ENCODE results near the gene SCAPER. TPM values are rescaled to one million over a fixed set of nuclear protein-coding genes. Genes with fewer than 3 reads are reported as not detected.
"Not testable (repeated sequence)": the region's sequence is repeated elsewhere in the genome, so short reads cannot be mapped to it uniquely, and the experiment has no call there.

Gene SCAPER
- total RNA-seq, 1 donor from 2014 or later, result 78.1 TPM

DNA sequence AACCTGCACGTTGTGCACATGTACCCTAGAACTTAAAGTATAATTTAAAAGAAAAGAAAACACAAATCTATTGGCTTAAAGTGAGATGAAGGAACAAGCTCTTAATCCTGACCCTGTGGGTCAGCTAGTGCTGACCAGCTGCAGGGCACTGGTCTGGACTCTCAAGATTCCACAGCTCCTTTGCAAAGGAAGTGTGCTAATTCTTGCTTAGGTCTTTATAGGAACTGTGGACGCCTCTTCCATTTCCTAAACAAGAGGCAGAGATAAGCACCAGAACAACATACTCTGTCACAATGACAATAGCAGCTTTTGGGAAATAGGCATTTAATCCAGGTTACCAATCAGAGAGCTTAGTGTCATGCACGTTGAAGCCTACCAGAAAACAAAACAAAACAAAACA, 402.5 kb downstream of the SCAPER start:
- Histone ChIP-seq H3K27ac (no peak overlapping the region), H3K27me3 (no peaks in the 10 kb centered on the region), H3K9me3 (no peaks in the 10 kb centered on the region), H3K4me3 (no peak overlapping the region), H3K4me1 (no peaks in the 10 kb centered on the region), H3K36me3 (peaks cover 0 to 11% of the 10 kb centered on the region in 2 donors)
- DNase-seq (ENCODE audit: low spot score in 2 of 2), result no peak
- intact Hi-C loops (cut with DNase I), result no loop called here
- TF ChIP-seq, protein P1, sequence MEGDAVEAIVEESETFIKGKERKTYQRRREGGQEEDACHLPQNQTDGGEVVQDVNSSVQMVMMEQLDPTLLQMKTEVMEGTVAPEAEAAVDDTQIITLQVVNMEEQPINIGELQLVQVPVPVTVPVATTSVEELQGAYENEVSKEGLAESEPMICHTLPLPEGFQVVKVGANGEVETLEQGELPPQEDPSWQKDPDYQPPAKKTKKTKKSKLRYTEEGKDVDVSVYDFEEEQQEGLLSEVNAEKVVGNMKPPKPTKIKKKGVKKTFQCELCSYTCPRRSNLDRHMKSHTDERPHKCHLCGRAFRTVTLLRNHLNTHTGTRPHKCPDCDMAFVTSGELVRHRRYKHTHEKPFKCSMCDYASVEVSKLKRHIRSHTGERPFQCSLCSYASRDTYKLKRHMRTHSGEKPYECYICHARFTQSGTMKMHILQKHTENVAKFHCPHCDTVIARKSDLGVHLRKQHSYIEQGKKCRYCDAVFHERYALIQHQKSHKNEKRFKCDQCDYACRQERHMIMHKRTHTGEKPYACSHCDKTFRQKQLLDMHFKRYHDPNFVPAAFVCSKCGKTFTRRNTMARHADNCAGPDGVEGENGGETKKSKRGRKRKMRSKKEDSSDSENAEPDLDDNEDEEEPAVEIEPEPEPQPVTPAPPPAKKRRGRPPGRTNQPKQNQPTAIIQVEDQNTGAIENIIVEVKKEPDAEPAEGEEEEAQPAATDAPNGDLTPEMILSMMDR (IDR thresholded peaks at IDR 0.05), result no peak

- H3K4me1 ChIP-seq; H3K27ac ChIP-seq; intact Hi-C loops (cut with DNase I); H3K4me3 ChIP-seq; H3K27me3 ChIP-seq; DNase-seq (ENCODE audit: low spot score in 2 of 2); H3K9me3 ChIP-seq: not testable (repeated sequence)
- peaks cover 0 to 11% of the 10 kb centered on the region in 2 donors for H3K36me3 ChIP-seq
Measured at GRCh38 chr15:76502185-76502584, 403.0 kb downstream of the SCAPER start.

GRCh38 chr15:76501726-76502125, 403.4 kb downstream of the SCAPER start:
- Histone ChIP-seq H3K4me1 (no peaks in the 10 kb centered on the region), H3K27me3 (no peaks in the 10 kb centered on the region), H3K4me3 (no peak overlapping the region), H3K9me3 (no peaks in the 10 kb centered on the region), H3K36me3 (peaks cover 0 to 11% of the 10 kb centered on the region in 2 donors), H3K27ac (no peak overlapping the region)
- TF ChIP-seq, protein P1 (IDR thresholded peaks at IDR 0.05), result no peak
- no peak for DNase-seq (ENCODE audit: low spot score in 2 of 2)
- intact Hi-C loops (cut with DNase I), result no loop called here

DNA sequence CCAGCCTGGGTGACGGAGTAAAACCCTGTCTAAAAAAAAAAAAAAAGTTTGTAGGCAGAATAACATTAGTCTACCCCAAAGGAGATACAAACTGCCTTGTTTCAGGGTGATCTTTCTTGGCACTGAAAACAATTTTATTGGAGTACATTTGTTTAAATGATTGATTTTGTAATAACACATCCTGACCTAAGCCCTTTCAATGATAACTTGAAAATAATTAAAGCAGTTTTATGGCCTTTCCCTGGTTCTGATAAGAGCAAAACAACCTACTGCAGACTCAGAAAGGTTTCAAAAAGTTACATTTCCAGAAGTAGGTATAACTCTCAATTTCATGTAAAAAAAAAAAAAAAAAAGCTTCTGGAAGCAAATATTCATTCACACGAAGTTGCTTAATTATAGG, 404.1 kb downstream of the SCAPER start:
- Histone ChIP-seq H3K4me1 (no peaks in the 10 kb centered on the region), H3K9me3 (no peaks in the 10 kb centered on the region), H3K36me3 (peaks cover 0 to 11% of the 10 kb centered on the region in 2 donors), H3K4me3 (no peak overlapping the region), H3K27ac (no peak overlapping the region), H3K27me3 (no peaks in the 10 kb centered on the region)
- TF ChIP-seq, protein P1 (IDR thresholded peaks at IDR 0.05), result no peak
- DNase-seq (ENCODE audit: low spot score in 2 of 2), result no peak
- intact Hi-C loops (cut with DNase I), result no loop called here

DNA sequence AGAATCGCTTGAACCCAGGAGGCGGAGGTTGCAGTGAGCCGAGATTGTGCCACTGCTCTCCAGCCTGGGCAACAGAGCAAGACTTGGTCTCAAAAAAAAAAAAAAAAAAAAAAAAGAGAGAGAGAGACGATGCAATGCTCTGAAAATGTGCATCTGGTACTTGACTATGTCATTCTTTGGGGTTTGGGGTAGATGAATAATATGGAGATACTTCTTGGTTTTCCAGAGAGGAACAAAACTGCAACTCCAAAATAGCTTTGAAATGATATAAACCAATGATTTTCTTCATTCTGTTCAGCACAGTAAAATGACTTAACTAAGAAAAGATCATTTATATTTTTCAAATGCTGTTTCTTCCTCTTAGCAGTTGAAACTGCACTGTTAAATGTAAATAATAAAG, 409.7 kb downstream of the SCAPER start:
- TF ChIP-seq, protein P1 (IDR thresholded peaks at IDR 0.05), result no peak
- no peak for DNase-seq (ENCODE audit: low spot score in 2 of 2)
- H3K27ac ChIP-seq, result no peak overlapping the region
- no peak overlapping the region for H3K4me3 ChIP-seq
- H3K27me3 ChIP-seq, result no peaks in the 10 kb centered on the region
- no peaks in the 10 kb centered on the region for H3K9me3 ChIP-seq
- H3K4me1 ChIP-seq, result no peaks in the 10 kb centered on the region
- intact Hi-C loops (cut with DNase I), result no loop called here
- H3K36me3 ChIP-seq, result no peaks in the 10 kb centered on the region

GRCh38 chr15:76492538-76492937, 412.6 kb downstream of the SCAPER start:
- Histone ChIP-seq H3K4me3 (no peak overlapping the region), H3K4me1 (no peaks in the 10 kb centered on the region), H3K27ac (no peak overlapping the region), H3K27me3 (no peaks in the 10 kb centered on the region), H3K9me3 (no peaks in the 10 kb centered on the region), H3K36me3 (no peaks in the 10 kb centered on the region)
- TF ChIP-seq, protein P1 (IDR thresholded peaks at IDR 0.05), result no peak
- DNase-seq (ENCODE audit: low spot score in 2 of 2), result no peak
- intact Hi-C loops (cut with DNase I), result no loop called here
